ENCODE data around the gene VWA3A.
"Not testable (repeated sequence)": the region's sequence is repeated elsewhere in the genome, so short reads cannot be mapped to it uniquely, and the experiment has no call there.

The VWA3A gene

GRCh38 chr16:22086440-22086839, 5.9 kb upstream of the VWA3A start:
- DNase-seq (ENCODE audit: low read depth), result no peak

- DNase-seq (ENCODE audit: low read depth), result no peak
Measured at GRCh38 chr16:22088642-22089041, 3.7 kb upstream of the VWA3A start.

GRCh38 chr16:22089910-22090309, 2.4 kb upstream of the VWA3A start:
- no peak for DNase-seq (ENCODE audit: low read depth)

GRCh38 chr16:22091721-22092120, 620 bp upstream of the VWA3A start:
- no peak for DNase-seq (ENCODE audit: low read depth)

GRCh38 chr16:22093331-22093730, 990 bp downstream of the VWA3A start:
- no peak for DNase-seq (ENCODE audit: low read depth)

GRCh38 chr16:22093996-22094395, 1.7 kb downstream of the VWA3A start:
- no peak for DNase-seq (ENCODE audit: low read depth)

GRCh38 chr16:22098405-22099255, 6.3 kb downstream of the VWA3A start:
- no peak for DNase-seq (ENCODE audit: low read depth)

GRCh38 chr16:22099256-22099975, 7.1 kb downstream of the VWA3A start:
- DNase-seq (ENCODE audit: low read depth), result no peak

- DNase-seq (ENCODE audit: low read depth), result no peak
Measured at GRCh38 chr16:22103441-22103840, 11.1 kb downstream of the VWA3A start.

GRCh38 chr16:22109258-22109898, 17.0 kb downstream of the VWA3A start:
- no peak for DNase-seq (ENCODE audit: low read depth)

GRCh38 chr16:22111629-22112028, 19.3 kb downstream of the VWA3A start:
- DNase-seq (ENCODE audit: low read depth), result not testable (repeated sequence)

GRCh38 chr16:22116095-22116700, 23.9 kb downstream of the VWA3A start:
- DNase-seq (ENCODE audit: low read depth), result no peak

- no peak for DNase-seq (ENCODE audit: low read depth)
Measured at GRCh38 chr16:22117609-22118008, 25.3 kb downstream of the VWA3A start.

- no peak for DNase-seq (ENCODE audit: low read depth)
Measured at GRCh38 chr16:22120440-22120839, 28.1 kb downstream of the VWA3A start.

- DNase-seq (ENCODE audit: low read depth), result no peak
Measured at GRCh38 chr16:22122239-22122638, 29.9 kb downstream of the VWA3A start.

GRCh38 chr16:22123146-22123545, 30.8 kb downstream of the VWA3A start:
- DNase-seq (ENCODE audit: low read depth), result no peak

GRCh38 chr16:22123759-22124490, 31.6 kb downstream of the VWA3A start:
- DNase-seq (ENCODE audit: low read depth), result no peak

- DNase-seq (ENCODE audit: low read depth), result no peak
Measured at GRCh38 chr16:22124583-22125284, 32.4 kb downstream of the VWA3A start.

- DNase-seq (ENCODE audit: low read depth), result no peak
Measured at GRCh38 chr16:22126037-22126558, 33.8 kb downstream of the VWA3A start.

- not testable (repeated sequence) for DNase-seq (ENCODE audit: low read depth)
Measured at GRCh38 chr16:22128537-22128936, 36.2 kb downstream of the VWA3A start.

- DNase-seq (ENCODE audit: low read depth), result no peak
Measured at GRCh38 chr16:22130528-22130927, 38.2 kb downstream of the VWA3A start.

All from activated T-cell treated with anti-CD3 and anti-CD28 coated beads for 1 hour (primary cell).